Erythroblast (primary cell): ENCODE results near the gene FOLR1.

ENCODE experiments used
- DNase-seq, 2 experiments: peaks; one replicate each; lab custom pipeline; 2025; lab: John Stamatoyannopoulos, UW
- GATA1 ChIP-seq: IDR thresholded peaks from 2 replicates; pipeline ENCODE4 v1.6.1; 2011; ENCODE audit warnings: low read depth, mild to moderate bottlenecking, control low read depth, low read length, moderate library complexity
- POLR2A ChIP-seq: IDR thresholded peaks from 2 replicates; pipeline ENCODE4 v1.6.1; 2011; ENCODE audit warnings: mild to moderate bottlenecking, low read length

Gene FOLR1

DNA sequence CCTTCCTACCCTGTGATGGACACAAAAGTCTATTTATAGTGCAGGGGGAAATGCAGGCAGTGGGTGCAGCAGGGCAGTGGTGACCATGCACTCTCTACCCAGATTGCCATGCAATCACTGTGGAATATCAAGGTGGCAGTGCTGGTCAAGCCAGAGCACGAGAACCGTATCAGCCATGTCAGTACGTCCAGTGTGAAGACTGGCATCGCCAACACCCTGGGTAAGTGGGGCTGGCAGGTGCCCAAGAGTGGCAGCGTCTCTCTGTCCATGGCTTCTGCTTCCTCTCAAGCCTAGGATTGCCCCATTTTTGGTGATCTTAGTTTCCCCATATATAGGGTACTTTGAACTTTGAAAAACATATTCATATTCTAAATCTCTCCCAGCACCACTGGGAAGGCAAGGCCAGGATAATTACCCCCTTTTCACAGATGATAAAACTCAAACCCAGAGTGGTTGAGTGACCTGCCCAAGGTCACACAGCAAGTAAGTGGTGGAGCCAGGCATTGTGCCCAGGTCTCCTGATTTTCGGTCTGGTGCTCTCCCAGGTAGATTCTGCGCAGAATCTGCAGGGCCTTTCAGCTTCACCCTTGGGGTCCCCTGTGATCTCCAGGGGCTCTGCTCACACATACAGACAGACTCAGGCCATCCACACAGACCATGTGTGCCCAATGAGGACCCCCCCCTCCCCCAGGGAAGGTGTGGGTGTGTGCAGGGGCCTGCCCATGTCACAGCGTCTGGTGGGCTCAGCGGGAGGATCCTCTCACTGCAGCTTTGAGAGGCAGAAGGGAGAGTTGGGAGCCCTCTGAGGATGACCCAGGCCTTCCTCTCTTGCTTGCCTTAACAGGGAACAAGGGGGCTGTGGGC is 39.7 kb downstream of the FOLR1 start:
- no peak for TF ChIP-seq GATA1
- no peak for TF ChIP-seq POLR2A
- DNase-seq: no peak

DNA sequence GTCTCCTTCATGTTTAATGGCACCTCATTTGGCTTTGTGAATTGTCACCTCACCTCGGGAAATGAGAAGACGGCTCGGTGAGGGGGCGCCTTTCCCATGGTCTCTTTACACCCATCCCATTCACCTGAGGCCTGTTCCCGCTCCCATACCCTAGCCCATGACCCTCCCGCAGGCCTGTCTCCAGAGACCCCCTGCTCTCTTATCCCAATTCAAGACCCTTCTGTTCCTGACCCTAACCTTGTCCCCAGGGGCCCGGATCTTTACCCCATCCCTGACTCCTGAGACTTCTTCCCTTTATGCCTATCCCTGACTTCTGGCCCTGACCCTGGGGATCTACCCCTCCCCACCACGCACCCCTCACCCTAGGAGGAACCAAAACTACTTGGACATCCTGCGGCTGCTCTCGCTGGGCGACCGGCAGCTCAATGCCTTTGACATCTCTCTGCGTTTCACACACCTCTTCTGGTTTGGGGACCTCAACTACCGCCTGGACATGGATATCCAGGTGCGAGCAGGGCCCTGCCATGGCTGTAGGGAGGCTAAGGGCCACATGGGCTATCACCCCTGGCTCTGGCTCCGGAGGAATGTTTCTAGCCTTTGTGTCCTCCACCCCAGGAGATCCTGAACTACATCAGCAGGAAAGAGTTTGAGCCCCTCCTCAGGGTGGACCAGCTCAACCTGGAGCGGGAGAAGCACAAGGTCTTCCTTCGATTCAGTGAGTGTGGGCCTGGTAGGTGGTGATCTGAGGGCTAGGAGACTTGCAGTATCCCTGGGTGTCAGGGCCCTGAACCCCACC is 40.5 kb downstream of the FOLR1 start:
- DNase-seq: no peak
- TF ChIP-seq GATA1 (no peak), POLR2A (no peak)

DNA sequence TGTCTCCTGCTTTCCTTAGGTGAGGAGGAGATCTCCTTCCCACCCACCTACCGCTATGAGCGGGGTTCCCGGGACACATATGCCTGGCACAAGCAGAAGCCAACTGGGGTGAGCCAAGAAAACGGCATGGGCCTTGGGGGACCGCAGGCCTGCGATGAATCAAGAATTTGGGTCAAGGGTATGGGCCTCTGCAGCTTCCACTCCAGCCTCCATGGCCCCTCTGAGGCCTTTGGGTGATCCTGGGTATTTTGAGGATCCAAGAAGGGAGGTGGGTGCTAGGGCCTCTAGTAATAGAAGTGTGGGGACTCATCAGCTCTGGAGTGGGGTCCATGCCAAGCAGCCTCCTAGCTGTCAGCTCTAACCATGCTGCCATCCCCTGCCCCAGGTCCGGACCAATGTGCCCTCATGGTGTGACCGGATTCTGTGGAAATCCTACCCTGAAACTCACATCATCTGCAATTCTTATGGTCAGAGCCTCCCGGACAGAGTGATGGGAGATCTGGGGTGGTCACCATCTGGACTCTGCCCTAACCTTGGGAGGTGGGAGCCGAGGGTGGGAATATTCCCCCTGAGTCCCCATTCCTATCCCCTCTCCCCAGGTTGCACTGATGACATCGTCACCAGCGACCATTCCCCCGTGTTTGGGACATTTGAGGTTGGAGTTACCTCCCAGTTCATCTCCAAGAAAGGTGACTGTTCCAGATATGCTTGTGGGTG is 41.3 kb downstream of the FOLR1 start:
- TF ChIP-seq POLR2A: no peak
- no peak for TF ChIP-seq GATA1
- DNase-seq: no peak

GRCh38 chr11:72233773-72234513 is 42.0 kb downstream of the FOLR1 start:
- TF ChIP-seq GATA1 (no peak), POLR2A (no peak)
- no peak for DNase-seq

DNA sequence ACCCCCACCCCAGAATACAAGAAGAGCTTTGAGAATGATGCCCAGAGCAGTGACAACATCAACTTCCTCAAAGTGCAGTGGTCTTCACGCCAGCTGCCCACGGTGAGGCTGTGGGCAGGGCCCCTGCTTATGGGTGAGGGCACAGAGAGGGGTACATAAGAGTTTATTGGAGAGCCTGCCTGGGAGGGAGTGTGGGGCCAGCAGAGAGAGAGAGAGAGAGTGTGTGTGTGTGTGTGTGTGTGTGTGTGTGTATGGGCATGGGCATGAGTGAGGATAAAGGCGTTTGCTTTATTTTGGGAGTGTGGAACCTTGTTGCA is 42.5 kb downstream of the FOLR1 start:
- TF ChIP-seq GATA1 (no peak), POLR2A (no peak)

GRCh38 chr11:72234920-72235319 is 43.0 kb downstream of the FOLR1 start:
- DNase-seq: no peak
- TF ChIP-seq POLR2A (no peak), GATA1 (no peak)

More for the DNA sequence above, 42.5 kb downstream of the FOLR1 start:
- DNase-seq: no peak

DNA sequence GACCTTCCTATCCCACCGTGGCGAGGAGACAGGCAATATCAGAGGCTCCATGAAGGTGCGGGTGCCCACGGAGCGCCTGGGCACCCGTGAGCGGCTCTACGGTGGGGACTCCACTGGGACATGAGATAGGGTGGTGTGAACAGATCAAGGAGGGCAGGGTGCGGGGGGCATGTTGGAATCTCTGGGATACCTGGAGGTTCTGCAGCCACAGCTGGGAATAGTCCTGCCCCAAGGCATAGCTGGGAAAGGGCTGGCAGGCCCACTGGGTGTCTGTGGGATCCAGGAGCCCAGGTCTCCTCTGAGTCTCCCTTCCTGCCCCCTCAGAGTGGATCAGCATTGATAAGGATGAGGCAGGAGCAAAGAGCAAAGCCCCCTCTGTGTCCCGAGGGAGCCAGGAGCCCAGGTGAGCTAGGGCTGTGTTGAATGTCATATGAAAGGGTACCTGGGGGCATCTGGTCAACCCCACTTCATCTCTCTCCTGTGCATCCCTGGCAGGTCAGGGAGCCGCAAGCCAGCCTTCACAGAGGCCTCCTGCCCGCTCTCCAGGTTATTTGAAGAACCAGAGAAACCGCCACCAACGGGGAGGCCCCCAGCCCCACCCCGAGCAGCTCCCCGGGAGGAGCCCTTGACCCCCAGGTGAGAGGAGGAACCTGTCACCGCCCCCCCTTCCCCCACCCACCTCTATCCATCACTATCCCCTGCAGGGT is 43.6 kb downstream of the FOLR1 start:
- TF ChIP-seq POLR2A (no peak), GATA1 (no peak)
- no peak for DNase-seq

GRCh38 chr11:72236083-72236697 is 44.2 kb downstream of the FOLR1 start:
- DNase-seq: no peak
- TF ChIP-seq GATA1 (no peak), POLR2A (no peak)

GRCh38 chr11:72236774-72237111 is 44.8 kb downstream of the FOLR1 start:
- no peak for DNase-seq
- no peak for TF ChIP-seq GATA1
- no peak for TF ChIP-seq POLR2A

GRCh38 chr11:72237112-72237931 is 45.4 kb downstream of the FOLR1 start:
- no peak for DNase-seq
- TF ChIP-seq POLR2A (no peak), GATA1 (no peak)

DNA sequence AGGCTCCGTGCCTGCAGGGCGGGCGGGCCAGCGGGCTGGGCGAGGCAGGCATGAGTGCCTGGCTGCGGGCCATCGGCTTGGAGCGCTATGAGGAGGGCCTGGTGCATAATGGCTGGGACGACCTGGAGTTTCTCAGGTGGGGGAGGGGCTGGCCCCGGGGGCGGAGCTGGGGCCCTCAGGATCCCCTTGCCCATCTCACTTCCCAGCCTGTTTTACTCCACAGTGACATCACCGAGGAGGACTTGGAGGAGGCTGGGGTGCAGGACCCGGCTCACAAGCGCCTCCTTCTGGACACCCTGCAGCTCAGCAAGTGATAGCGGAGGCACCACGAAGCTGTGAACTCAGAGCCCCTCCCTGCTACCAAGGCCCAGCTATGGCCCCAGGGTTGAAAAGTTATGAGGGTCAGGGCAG is 46.1 kb downstream of the FOLR1 start:
- peak; percentile 80 to 83 for DNase-seq
- TF ChIP-seq GATA1: no peak
- TF ChIP-seq POLR2A: no peak
